Measurements from ENCODE around the gene FRY.
A peak's percentile ranks its signal among the peaks of the same experiment; 100 is the strongest.

Gene FRY

GRCh38 chr13:32316028-32316339 is 284.4 kb downstream of the FRY start:
- peak; percentile 53 for DNase-seq

- DNase-seq, result no peak
These were observed 284.9 kb downstream of the FRY start for GRCh38 chr13:32316501-32316900.

GRCh38 chr13:32317716-32318465 is 286.3 kb downstream of the FRY start:
- DNase-seq, result no peak

GRCh38 chr13:32320528-32320927 is 289.0 kb downstream of the FRY start:
- no peak for DNase-seq

- no peak for DNase-seq
These were observed 292.3 kb downstream of the FRY start for GRCh38 chr13:32323912-32324311.

- DNase-seq, result no peak
These were observed 298.9 kb downstream of the FRY start for GRCh38 chr13:32330441-32330840.

- DNase-seq, result no peak
These were observed 303.1 kb downstream of the FRY start for GRCh38 chr13:32334671-32335070.

GRCh38 chr13:32340914-32341313 is 309.3 kb downstream of the FRY start:
- no peak for DNase-seq

- DNase-seq, result no peak
These were observed 316.1 kb downstream of the FRY start for GRCh38 chr13:32347651-32348050.

Data from NCI-H1092 treated with DMSO at 0.1 percent for 48 hours (cell line).